Measurements from ENCODE around the gene ADAMTSL4. TPM values are rescaled to one million over a fixed set of nuclear protein-coding genes. Genes with fewer than 3 reads are reported as not detected.

Gene ADAMTSL4
- total RNA-seq, result 23.4 and 24.7 TPM in 2 replicates

DNA sequence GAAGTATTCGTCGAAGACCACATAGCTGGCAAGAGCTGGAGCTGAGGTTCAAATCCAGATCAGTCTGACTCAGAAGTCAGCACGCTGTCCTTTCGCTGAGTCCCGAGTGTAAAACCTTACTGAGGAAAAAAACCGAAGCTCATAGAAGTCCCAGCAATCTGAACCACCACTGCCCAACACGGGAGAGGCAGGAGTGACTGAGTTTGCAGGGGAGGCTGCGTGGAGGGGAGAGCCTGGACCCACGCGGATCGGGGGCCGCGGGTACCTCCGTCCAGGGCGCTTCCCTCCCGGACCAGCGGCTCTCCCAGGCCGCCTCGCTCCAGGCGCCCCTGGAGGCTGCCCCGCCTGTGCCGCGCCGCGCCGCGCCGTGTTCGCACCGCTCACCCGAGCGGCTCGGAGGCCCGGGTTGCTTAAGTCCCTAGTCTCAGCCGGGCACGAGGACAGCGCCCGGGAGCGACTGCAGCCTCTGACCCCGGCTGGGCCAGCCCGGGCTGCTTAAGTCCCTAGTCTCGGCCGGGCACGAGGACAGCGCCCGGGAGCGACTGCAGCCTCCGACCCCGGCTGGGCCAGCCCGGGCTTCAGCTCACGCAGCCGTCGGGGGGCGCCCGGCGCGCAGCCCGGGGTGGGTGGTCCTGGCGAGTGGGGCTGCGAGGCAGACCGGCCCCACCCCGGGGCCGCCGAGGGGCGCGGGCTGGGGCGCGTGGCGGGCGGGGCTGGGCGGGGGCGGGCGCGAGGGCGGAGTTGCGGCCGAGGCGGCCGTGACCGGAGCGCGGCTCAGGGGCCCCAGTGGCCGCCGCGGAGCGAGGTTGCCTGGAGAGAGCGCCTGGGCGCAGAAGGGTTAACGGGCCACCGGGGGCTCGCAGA lies at the start of gene ADAMTSL4:
TSS of gene ADAMTSL4 (plus strand) at position 777 of the 864 bp plus-strand sequence. CDS start 2,881 bp downstream, outside the sequence.

GRCh38 chr1:150507912-150508864 lies 41.0 kb upstream of the ADAMTSL4 start, which contains the start of gene ECM1:
Gene ECM1, plus strand, starts transcription at chr1:150508109. Its CDS starts 101 bp downstream, at chr1:150508210.

GRCh38 chr1:150515328-150516049 lies 33.7 kb upstream of the ADAMTSL4 start, which contains the start of gene FALEC:
Gene FALEC, plus strand, starts transcription at chr1:150515752.

GRCh38 chr1:150579110-150579944 lies 30.1 kb downstream of the ADAMTSL4 start, which contains the start of gene MCL1:
Gene MCL1, minus strand, starts transcription at chr1:150579610. Its CDS starts 80 bp downstream, at chr1:150579530.

Other genes with a start within 250 kb of the ADAMTSL4 start
- 17.2 and 19.6 TPM in 2 replicates for gene PRPF3, start 227.9 kb upstream of the ADAMTSL4 start, total RNA-seq
- 14.4 and 14.5 TPM in 2 replicates for gene RPRD2, start 185.3 kb upstream of the ADAMTSL4 start, total RNA-seq
- gene TARS2, start 62.0 kb upstream of the ADAMTSL4 start, total RNA-seq, result 10.5 and 12.0 TPM in 2 replicates
- gene ECM1, start 41.3 kb upstream of the ADAMTSL4 start, total RNA-seq, result 38.7 and 48.1 TPM in 2 replicates
- gene FALEC, start 33.7 kb upstream of the ADAMTSL4 start, total RNA-seq, result not detected in 2 replicates
- gene MCL1, start 30.2 kb downstream of the ADAMTSL4 start, total RNA-seq, result 215 and 239 TPM in 2 replicates
- gene ENSA, start 80.2 kb downstream of the ADAMTSL4 start, total RNA-seq, result 82.1 and 165 TPM in 2 replicates
- gene GOLPH3L, start 147.7 kb downstream of the ADAMTSL4 start, total RNA-seq, result 20.0 and 24.5 TPM in 2 replicates
- not detected in 2 replicates for gene HORMAD1, start 171.5 kb downstream of the ADAMTSL4 start, total RNA-seq
- gene CTSS, start 216.4 kb downstream of the ADAMTSL4 start, total RNA-seq, result 2.8 and 3.3 TPM in 2 replicates

Measured in cardiac ventricle fibroblast (primary cell).